ENCODE measurements around the gene GSC2.

The GSC2 gene

DNA sequence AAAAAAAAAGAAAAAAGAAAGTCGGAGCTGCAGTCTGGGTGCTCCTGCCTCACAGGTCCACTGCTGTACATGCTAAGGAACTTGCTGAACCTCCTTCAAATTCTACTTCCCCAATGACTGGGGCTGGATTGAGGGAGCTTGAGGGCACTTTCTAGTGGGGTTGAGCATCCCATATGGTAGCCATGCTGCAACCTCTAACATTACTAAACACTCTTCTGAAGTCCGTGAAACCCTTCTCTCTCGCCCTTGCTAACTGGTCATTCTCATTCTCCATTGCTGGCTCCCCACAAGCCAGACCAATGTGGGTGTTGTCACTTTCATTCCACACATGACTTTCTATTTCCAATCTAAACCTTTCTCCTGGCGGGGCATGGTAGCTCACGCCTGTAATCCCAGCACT, 6.9 kb downstream of the GSC2 start:
- H3K4me1 Mint-ChIP-seq = peaks cover 12% of the 10 kb centered on the region
- TF ChIP-seq, protein P1, sequence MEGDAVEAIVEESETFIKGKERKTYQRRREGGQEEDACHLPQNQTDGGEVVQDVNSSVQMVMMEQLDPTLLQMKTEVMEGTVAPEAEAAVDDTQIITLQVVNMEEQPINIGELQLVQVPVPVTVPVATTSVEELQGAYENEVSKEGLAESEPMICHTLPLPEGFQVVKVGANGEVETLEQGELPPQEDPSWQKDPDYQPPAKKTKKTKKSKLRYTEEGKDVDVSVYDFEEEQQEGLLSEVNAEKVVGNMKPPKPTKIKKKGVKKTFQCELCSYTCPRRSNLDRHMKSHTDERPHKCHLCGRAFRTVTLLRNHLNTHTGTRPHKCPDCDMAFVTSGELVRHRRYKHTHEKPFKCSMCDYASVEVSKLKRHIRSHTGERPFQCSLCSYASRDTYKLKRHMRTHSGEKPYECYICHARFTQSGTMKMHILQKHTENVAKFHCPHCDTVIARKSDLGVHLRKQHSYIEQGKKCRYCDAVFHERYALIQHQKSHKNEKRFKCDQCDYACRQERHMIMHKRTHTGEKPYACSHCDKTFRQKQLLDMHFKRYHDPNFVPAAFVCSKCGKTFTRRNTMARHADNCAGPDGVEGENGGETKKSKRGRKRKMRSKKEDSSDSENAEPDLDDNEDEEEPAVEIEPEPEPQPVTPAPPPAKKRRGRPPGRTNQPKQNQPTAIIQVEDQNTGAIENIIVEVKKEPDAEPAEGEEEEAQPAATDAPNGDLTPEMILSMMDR (IDR thresholded peaks at IDR 0.05; ENCODE audit: unreplicated experiment in 3 of 3) = no peak
- no peak overlapping the region for H3K27ac Mint-ChIP-seq
- H3K4me3 Mint-ChIP-seq = peak overlapping the region; percentile 95 to 99 (median 95)
- peaks cover 21% of the 10 kb centered on the region for H3K36me3 Mint-ChIP-seq (ENCODE audit: low read depth)
- H3K27me3 Mint-ChIP-seq (ENCODE audit: low read depth) = peaks cover 33% of the 10 kb centered on the region
- no peaks in the 10 kb centered on the region for H3K9me3 Mint-ChIP-seq

DNA sequence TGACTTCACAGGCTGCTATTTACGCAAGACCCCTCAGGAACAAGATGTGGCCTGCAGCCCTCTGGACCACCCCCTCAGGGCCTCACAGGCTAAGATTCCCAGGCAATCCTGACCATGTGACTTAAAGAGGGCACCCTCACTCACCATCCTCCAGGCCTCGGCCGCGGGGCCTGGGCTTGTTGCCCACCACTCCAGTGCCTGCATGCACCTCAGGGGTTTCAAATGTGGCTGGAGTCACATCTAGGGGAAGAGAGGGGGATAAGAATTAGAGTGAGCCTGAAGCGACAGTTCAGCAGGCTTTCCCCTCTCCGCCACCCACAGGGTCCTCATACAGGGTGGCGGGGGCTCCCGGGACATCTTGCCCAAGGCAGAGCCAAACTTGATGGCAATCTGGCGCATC, 7.7 kb downstream of the GSC2 start:
- H3K36me3 Mint-ChIP-seq (ENCODE audit: low read depth) = peaks cover 21% of the 10 kb centered on the region
- H3K4me1 Mint-ChIP-seq = peaks cover 12% of the 10 kb centered on the region
- TF ChIP-seq, protein P1 (IDR thresholded peaks at IDR 0.05; ENCODE audit: unreplicated experiment in 3 of 3) = no peak
- H3K9me3 Mint-ChIP-seq = no peaks in the 10 kb centered on the region
- peak overlapping the region; percentile 72 to 79 (median 77) for H3K4me3 Mint-ChIP-seq
- peaks cover 25% of the 10 kb centered on the region for H3K27me3 Mint-ChIP-seq (ENCODE audit: low read depth)
- no peak overlapping the region for H3K27ac Mint-ChIP-seq

DNA sequence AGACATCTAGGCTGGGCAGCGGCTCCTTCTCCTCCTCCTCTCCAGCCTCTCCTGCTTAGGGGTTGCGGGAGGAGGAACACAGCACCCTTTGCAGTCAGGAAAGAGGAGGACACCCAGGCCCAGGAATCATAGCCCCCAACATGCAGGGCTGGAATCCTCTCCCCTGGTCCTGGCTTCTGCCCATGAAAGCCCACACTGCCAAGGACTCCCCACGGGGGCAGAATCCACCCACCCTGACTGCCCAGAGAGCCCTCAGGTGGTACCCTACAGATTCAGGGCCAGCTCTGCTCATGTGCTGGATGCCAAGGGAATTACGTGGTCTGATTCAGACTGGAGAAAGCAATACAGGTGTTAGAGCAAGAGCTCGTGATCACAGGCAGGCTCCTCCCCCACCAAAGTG, 10.1 kb downstream of the GSC2 start:
- Mint-ChIP-seq H3K27ac (no peak overlapping the region), H3K4me3 (no peak overlapping the region), H3K36me3 (ENCODE audit: low read depth) (peaks cover 41% of the 10 kb centered on the region), H3K27me3 (ENCODE audit: low read depth) (peaks cover 6% of the 10 kb centered on the region), H3K9me3 (no peaks in the 10 kb centered on the region), H3K4me1 (peaks cover 12% of the 10 kb centered on the region)
- TF ChIP-seq, protein P1 (IDR thresholded peaks at IDR 0.05; ENCODE audit: unreplicated experiment in 3 of 3) = no peak

DNA sequence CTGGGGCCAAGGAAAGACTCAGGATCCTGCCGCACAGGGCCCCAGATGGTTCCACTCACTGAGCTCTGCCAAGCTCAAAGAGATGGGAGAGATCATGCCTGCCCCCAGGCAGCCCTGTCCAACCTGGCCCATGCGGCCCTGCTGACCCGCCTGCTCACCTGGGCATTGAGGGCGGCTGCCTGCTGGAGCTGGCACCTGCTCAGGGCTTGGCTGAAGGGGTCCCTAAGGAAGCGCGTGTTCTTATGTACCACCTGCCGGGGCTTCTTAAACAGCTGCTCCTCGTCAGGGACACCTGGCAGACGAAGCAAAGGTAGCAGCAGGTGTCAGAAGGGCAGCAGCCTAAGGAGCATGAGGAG, 11.1 kb downstream of the GSC2 start:
- TF ChIP-seq, protein P1 (IDR thresholded peaks at IDR 0.05; ENCODE audit: unreplicated experiment in 3 of 3) = no peak
- Mint-ChIP-seq H3K27me3 (ENCODE audit: low read depth) (no peaks in the 10 kb centered on the region), H3K4me3 (no peak overlapping the region)

DNA sequence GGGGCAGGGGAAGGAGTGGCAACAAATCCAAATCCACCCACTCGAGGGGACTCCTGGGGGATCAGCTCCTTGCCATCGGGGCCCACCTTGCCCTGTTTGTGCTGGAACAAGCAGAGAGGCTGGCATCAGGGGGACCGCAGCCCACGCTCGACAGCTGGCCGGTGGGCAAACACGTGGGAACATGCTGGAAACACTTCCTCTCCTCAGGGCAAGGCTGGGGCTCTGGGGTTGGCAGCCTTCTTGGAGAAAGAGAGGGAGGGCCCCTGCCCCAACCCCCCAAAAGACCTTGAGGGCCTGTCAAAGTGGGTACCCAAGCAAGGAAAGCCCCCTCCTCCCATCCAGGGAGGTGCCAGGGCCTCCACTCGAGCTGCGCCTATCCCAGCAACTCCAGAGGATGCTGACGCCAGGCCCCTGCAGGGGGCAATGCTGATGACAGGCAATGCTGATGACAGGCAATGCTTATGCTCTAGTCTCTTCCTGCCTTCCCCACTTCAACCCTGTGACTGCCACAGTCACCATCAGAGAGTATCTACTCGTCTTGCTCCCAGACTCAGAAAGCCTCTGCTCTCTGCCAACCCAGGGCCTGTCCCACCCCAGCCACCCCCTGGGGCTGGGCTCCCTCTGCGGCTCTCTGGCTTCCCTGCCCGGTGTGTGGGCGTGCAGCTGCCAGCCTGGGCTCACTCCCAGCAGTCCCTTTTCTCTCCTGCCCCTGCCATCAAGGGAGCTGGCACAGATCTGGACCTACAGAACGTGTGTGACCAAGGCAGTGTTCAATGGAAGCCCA, 11.7 kb downstream of the GSC2 start:
- Mint-ChIP-seq H3K4me3 (no peak overlapping the region), H3K27ac (no peak overlapping the region), H3K4me1 (no peaks in the 10 kb centered on the region), H3K36me3 (ENCODE audit: low read depth) (peaks cover 41% of the 10 kb centered on the region), H3K27me3 (ENCODE audit: low read depth) (no peaks in the 10 kb centered on the region), H3K9me3 (no peaks in the 10 kb centered on the region)
- TF ChIP-seq, protein P1 (IDR thresholded peaks at IDR 0.05; ENCODE audit: unreplicated experiment in 3 of 3) = no peak

More for the DNA sequence above, 11.1 kb downstream of the GSC2 start:
- Mint-ChIP-seq H3K27ac (no peak overlapping the region), H3K36me3 (ENCODE audit: low read depth) (peaks cover 41% of the 10 kb centered on the region), H3K4me1 (peaks cover 3% of the 10 kb centered on the region), H3K9me3 (no peaks in the 10 kb centered on the region)
